ENCODE measurements around the gene FITM2. TPM values are rescaled to one million over a fixed set of nuclear protein-coding genes. Genes with fewer than 3 reads are reported as not detected.
A peak's percentile ranks its signal among the peaks of the same experiment; 100 is the strongest.

FITM2 gene
- total and polyA plus RNA-seq, 11 donors, result 31.5 to 165 (median 111) TPM

DNA sequence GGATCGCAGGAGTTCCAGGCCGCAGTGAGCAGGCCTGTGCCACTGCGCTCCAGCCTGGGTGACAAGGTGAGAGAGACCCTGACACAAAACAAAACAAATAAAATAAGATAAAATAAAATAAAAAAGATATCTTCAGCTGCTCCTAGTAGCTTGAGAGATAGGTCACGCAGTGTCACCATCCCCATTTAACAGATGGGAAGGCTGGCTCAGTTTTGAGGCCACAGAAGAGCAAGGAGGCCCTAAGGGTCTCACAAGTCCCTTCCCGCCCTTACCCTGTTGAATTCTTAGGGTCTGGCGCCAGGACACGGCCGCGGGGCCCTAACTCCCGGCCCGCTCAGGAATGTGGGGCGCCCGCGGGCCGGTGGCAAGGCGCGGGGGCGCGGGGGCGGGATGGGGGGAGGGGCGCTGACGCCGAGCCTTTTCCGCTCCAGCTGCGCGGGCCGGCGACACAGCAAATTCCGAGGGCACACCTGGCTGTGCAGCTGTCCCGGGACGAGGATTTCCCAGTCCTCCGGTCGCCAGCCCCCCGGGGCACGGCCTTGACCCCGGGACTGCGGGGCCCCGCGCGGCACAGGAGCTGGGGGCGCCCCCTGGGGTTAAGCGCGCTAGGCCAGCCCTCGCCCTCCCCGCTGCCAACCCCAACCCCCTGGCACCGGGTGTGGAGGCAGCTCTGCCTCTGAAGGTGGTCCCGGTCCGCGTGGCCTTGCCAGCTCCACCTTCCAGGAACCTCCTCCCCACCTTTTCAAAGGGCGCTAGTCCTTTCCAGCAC, 15.6 kb upstream of the FITM2 start:
- no peak for TF ChIP-seq POLR2A (IDR thresholded peaks at IDR 0.05)
- TF ChIP-seq, protein P1, sequence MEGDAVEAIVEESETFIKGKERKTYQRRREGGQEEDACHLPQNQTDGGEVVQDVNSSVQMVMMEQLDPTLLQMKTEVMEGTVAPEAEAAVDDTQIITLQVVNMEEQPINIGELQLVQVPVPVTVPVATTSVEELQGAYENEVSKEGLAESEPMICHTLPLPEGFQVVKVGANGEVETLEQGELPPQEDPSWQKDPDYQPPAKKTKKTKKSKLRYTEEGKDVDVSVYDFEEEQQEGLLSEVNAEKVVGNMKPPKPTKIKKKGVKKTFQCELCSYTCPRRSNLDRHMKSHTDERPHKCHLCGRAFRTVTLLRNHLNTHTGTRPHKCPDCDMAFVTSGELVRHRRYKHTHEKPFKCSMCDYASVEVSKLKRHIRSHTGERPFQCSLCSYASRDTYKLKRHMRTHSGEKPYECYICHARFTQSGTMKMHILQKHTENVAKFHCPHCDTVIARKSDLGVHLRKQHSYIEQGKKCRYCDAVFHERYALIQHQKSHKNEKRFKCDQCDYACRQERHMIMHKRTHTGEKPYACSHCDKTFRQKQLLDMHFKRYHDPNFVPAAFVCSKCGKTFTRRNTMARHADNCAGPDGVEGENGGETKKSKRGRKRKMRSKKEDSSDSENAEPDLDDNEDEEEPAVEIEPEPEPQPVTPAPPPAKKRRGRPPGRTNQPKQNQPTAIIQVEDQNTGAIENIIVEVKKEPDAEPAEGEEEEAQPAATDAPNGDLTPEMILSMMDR (IDR thresholded peaks at IDR 0.05), result no peak
- H3K36me3 ChIP-seq, result no peaks in the 10 kb centered on the region
- no peaks in the 10 kb centered on the region for H3K9me3 ChIP-seq
- WGBS, 4 donors, result 14 to 34% (median 20%) methylated on average over 16 to 50 of the region's 50 CpGs
- H3K4me3 ChIP-seq, result peak overlapping the region in 11 of 12 donors; percentile 27 to 52 (median 47)
- H3K4me1 ChIP-seq, result peaks cover 0 to 7% (median 0%) of the 10 kb centered on the region in 12 donors
- intact Hi-C loops (cut with DNase I), result no loop called here
- H3K27me3 ChIP-seq, result peaks cover 0 to 16% (median 0%) of the 10 kb centered on the region in 9 donors
- no peak for DNase-seq
- H3K27ac ChIP-seq, result no peak overlapping the region
- peak in 3 of 4 donors; percentile 20 to 50 (median 44) for ATAC-seq

DNA sequence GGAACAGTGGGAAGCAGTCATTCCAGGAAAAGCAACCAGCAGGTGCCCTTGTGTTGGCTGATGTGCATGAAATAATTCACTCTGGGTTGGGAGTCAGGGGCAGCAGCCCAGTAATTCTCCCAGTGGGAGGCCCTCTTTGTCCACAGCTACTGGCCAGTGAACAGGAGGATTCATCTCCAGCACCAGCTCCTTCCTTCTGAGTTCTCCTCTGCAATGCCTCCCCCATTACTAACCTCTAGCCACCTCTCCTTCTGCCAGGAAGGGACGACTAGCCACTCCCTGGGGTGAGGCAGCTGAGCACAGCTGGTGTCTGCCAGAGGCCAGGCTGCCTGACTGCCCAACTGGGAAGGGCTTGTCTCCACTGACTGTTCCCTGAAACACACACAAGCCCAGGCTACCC, 13.3 kb upstream of the FITM2 start:
- WGBS, 4 donors, result 0 to 23% (median 11%) methylated on average over 1 of the region's 1 CpG
- peaks cover 0 to 16% (median 0%) of the 10 kb centered on the region in 9 donors for H3K27me3 ChIP-seq
- DNase-seq (no peak), ATAC-seq (peak in 1 of 4 donors; percentile 48)
- H3K27ac ChIP-seq, result no peak overlapping the region
- H3K9me3 ChIP-seq, result peaks cover 0 to 3% (median 0%) of the 10 kb centered on the region in 12 donors
- peaks cover 0 to 7% (median 0%) of the 10 kb centered on the region in 12 donors for H3K4me1 ChIP-seq
- TF ChIP-seq POLR2A (IDR thresholded peaks at IDR 0.05), result no peak
- TF ChIP-seq, protein P1 (IDR thresholded peaks at IDR 0.05), result no peak
- intact Hi-C loops (cut with DNase I), result loop anchor here in 1 of 10 donors (5.0 kb wide), 1 partner anchor 48 kb away; no protein-coding TSS in a partner anchor
- no peaks in the 10 kb centered on the region for H3K36me3 ChIP-seq
- no peak overlapping the region for H3K4me3 ChIP-seq

DNA sequence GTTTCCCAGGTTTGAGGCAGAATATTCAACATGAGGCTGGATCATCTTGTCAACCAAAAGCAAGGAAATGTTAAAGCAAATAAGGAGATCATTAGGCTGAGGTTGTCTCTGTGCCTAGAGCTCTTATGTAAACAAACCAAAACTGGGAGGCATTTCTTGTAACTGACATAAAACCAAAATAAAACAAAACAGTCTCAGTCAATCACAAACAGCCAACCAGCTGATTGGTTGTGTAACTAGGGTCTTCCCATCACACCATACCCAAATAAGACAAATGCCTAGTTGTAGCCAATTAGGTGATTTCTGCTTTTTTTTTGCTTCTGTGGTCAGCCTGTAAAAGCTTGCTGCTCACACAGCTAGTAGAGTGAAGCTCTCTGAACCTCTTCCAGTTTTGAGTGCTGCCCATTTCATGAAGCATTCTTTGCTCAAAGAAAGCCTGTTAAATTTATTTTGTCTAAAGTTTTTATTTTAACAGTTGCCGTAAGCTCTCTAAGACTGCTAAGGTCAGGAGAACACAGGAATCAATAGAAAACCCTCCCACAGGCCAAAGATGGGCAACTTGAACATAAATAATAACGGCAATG, 8.9 kb upstream of the FITM2 start:
- intact Hi-C loops (cut with DNase I), result loop anchor here in 6 of 10 donors (5.0 to 10.0 kb wide), 6 partner anchors 52 to 295 kb away; no protein-coding TSS in a partner anchor

More for the DNA sequence above, 8.9 kb upstream of the FITM2 start:
- Histone ChIP-seq H3K9me3 (peaks cover 0 to 3% (median 0%) of the 10 kb centered on the region in 12 donors), H3K4me1 (no peaks in the 10 kb centered on the region), H3K27ac (no peak overlapping the region), H3K4me3 (no peak overlapping the region), H3K27me3 (peaks cover 0 to 5% (median 0%) of the 10 kb centered on the region in 9 donors), H3K36me3 (no peaks in the 10 kb centered on the region)
- TF ChIP-seq, protein P1 (IDR thresholded peaks at IDR 0.05), result no peak
- no peak for TF ChIP-seq POLR2A (IDR thresholded peaks at IDR 0.05)
- 94 to 98% (median 95%) methylated on average over 2 of the region's 2 CpGs for WGBS, 4 donors
- no peak for ATAC-seq
- no peak for DNase-seq

Data from heart left ventricle (tissue), 16 donors.